HG03280 (cell line): ENCODE results near the gene DYNC1I2.
A peak's percentile ranks its signal among the peaks of the same experiment; 100 is the strongest.

Experiments
- ATAC-seq: cut with Tn5 transposase; IDR thresholded peaks from one replicate; pipeline ENCODE4 v1.9.1; 2021; ENCODE audit warnings: mild to moderate bottlenecking, moderate library complexity; ENCODE audit not compliant: unreplicated experiment

The DYNC1I2 gene

GRCh38 chr2:171687287-171688128 is at the start of gene DYNC1I2:
TSS of gene DYNC1I2 (plus strand) at chr2:171687469. CDS start at chr2:171690156, 2,687 bp downstream.
- peak; percentile 83 for ATAC-seq

- ATAC-seq, result no peak
Observed at GRCh38 chr2:171651667-171652415, 35.4 kb upstream of the DYNC1I2 start.

- ATAC-seq, result no peak
Observed at GRCh38 chr2:171652416-171652785, 34.9 kb upstream of the DYNC1I2 start.

- no peak for ATAC-seq
Observed at GRCh38 chr2:171655586-171655985, 31.7 kb upstream of the DYNC1I2 start.

- no peak for ATAC-seq
Observed at GRCh38 chr2:171667041-171667440, 20.2 kb upstream of the DYNC1I2 start.

GRCh38 chr2:171668183-171668582 is 19.1 kb upstream of the DYNC1I2 start:
- ATAC-seq, result no peak

- ATAC-seq, result no peak
Observed at GRCh38 chr2:171669121-171669520, 18.1 kb upstream of the DYNC1I2 start.

GRCh38 chr2:171670655-171671054 is 16.6 kb upstream of the DYNC1I2 start:
- no peak for ATAC-seq

- ATAC-seq, result no peak
Observed at GRCh38 chr2:171671867-171672266, 15.4 kb upstream of the DYNC1I2 start.

GRCh38 chr2:171673905-171674304 is 13.4 kb upstream of the DYNC1I2 start:
- ATAC-seq, result no peak

GRCh38 chr2:171675810-171676345 is 11.4 kb upstream of the DYNC1I2 start:
- ATAC-seq, result no peak

GRCh38 chr2:171678619-171679018 is 8.7 kb upstream of the DYNC1I2 start:
- no peak for ATAC-seq

GRCh38 chr2:171688129-171688465 is 828 bp downstream of the DYNC1I2 start:
- ATAC-seq, result peak; percentile 31

GRCh38 chr2:171692331-171692730 is 5.1 kb downstream of the DYNC1I2 start:
- ATAC-seq, result no peak

- no peak for ATAC-seq
Observed at GRCh38 chr2:171702781-171703556, 15.7 kb downstream of the DYNC1I2 start.

- ATAC-seq, result no peak
Observed at GRCh38 chr2:171703574-171704347, 16.5 kb downstream of the DYNC1I2 start.

- ATAC-seq, result no peak
Observed at GRCh38 chr2:171706152-171706803, 19.0 kb downstream of the DYNC1I2 start.

- ATAC-seq, result no peak
Observed at GRCh38 chr2:171707752-171708151, 20.5 kb downstream of the DYNC1I2 start.

- ATAC-seq, result no peak
Observed at GRCh38 chr2:171709011-171709685, 21.9 kb downstream of the DYNC1I2 start.
